OCI-LY7 (cell line): ENCODE data around the gene PIK3CB. TPM values are rescaled to one million over a fixed set of nuclear protein-coding genes. Genes with fewer than 3 reads are reported as not detected.

Source experiments
- BruUV-seq: library from RNA; stranded (reverse); fragments of 400-500 nt; replicated peaks from 2 replicates; lab custom pipeline; 2021; lab: Mats Ljungman, UMichigan
- CTCF ChIA-PET: fragments of 300-600 bp; sonication (Branson Sonifier 250); formaldehyde crosslinking; loops from one replicate; lab custom pipeline; 2022; ENCODE audit warnings: antibody characterized with exemption; ENCODE audit not compliant: unreplicated experiment; lab: Charles Lee
- POLR2A ChIA-PET: fragments of 300-600 bp; sonication (Branson Sonifier 250); formaldehyde crosslinking; loops from one replicate; lab custom pipeline; 2022; ENCODE audit warnings: antibody characterized with exemption; lab: Charles Lee
- DNase-seq: peaks from one replicate; pipeline ENCODE4 v3.0.0-alpha.2; 2015; ENCODE audit warnings: low spot score
- H2AFZ ChIP-seq: fragments of 200-600 bp; sonication (generic), shearing (Covaris generic); 2 replicates; pipeline ENCODE4 v1.6.1; 2014; ENCODE audit warnings: mild to moderate bottlenecking, antibody characterized with exemption, low read length, moderate library complexity
- H3K27ac ChIP-seq: fragments of 200-600 bp; sonication (generic); 2 replicates; pipeline ENCODE4 v1.5.1; 2014; ENCODE audit warnings: mixed run types, low read depth, mild to moderate bottlenecking, moderate library complexity, low read length, inconsistent platforms; ENCODE audit not compliant: poor library complexity, severe bottlenecking
- H3K36me3 ChIP-seq: fragments of 200-600 bp; sonication (generic); 2 replicates; pipeline ENCODE4 v1.6.1; 2014; ENCODE audit warnings: mild to moderate bottlenecking, antibody characterized with exemption, low read length, moderate library complexity, mixed read lengths; ENCODE audit not compliant: insufficient read depth
- H3K4me1 ChIP-seq: fragments of 200-600 bp; sonication (generic); 2 replicates; pipeline ENCODE4 v1.5.1; 2014; ENCODE audit warnings: mild to moderate bottlenecking, low read length; ENCODE audit not compliant: insufficient read depth, poor library complexity, severe bottlenecking
- H3K4me2 ChIP-seq: fragments of 200-600 bp; sonication (generic); 2 replicates; pipeline ENCODE4 v1.6.1; 2014; ENCODE audit warnings: mild to moderate bottlenecking, low read length
- H3K4me3 ChIP-seq: fragments of 200-600 bp; sonication (generic); 2 replicates; pipeline ENCODE4 v1.5.1; 2014; ENCODE audit warnings: mild to moderate bottlenecking, low read depth, low read length; ENCODE audit not compliant: poor library complexity, severe bottlenecking
- H3K79me2 ChIP-seq: fragments of 200-600 bp; sonication (generic); 2 replicates; pipeline ENCODE4 v1.6.1; 2016; ENCODE audit warnings: low read depth, mild to moderate bottlenecking, low read length, moderate library complexity, mixed read lengths; ENCODE audit not compliant: insufficient read depth
- H3K9me2 ChIP-seq: fragments of 200-600 bp; sonication (generic); 2 replicates; pipeline ENCODE4 v1.6.1; 2016; ENCODE audit warnings: mild to moderate bottlenecking, low read length, mixed read lengths; ENCODE audit not compliant: insufficient read depth
- H3K9me3 ChIP-seq: fragments of 200-600 bp; sonication (generic); 2 replicates; pipeline ENCODE4 v1.6.1; 2014; ENCODE audit warnings: mild to moderate bottlenecking, mixed run types, low read length, mixed read lengths
- H4K20me1 ChIP-seq: fragments of 200-600 bp; sonication (generic); 2 replicates; pipeline ENCODE4 v1.6.1; 2014; ENCODE audit warnings: mild to moderate bottlenecking, antibody characterized with exemption, low read length, moderate library complexity, mixed read lengths; ENCODE audit not compliant: insufficient read depth
- CTCF ChIP-seq: fragments of 200-600 bp; sonication (generic); conservative IDR thresholded peaks from 2 replicates; pipeline ENCODE4 v1.5.1; 2014; ENCODE audit warnings: mild to moderate bottlenecking, antibody characterized with exemption, low read length, moderate library complexity, mixed read lengths
- EZH2phosphoT487 ChIP-seq: fragments of 200-600 bp; sonication (generic); IDR thresholded peaks from 2 replicates; pipeline ENCODE4 v1.6.1; 2018; ENCODE audit warnings: low read depth, borderline replicate concordance, mild to moderate bottlenecking, mixed run types, antibody characterized with exemption, low read length, moderate library complexity, mixed read lengths
- intact Hi-C: fragments of 100-400 bp; cut with micrococcal nuclease; formaldehyde crosslinking; loops from one replicate; pipeline ENCODE4 v1.10.0; 2022; ENCODE audit not compliant: unreplicated experiment
- total RNA-seq, 2 experiments: library from RNA; depleted of rRNA in 1 of 2; stranded (reverse); fragments of >200 nt in 1 of 2; shearing (Covaris generic) in 1 of 2; gene quantifications; 2 replicates each; pipeline ENCODE4 v1.2.3, GENCODE V29; 2014 to 2022

PIK3CB gene
- total RNA-seq, 2 experiments from 2014 or later, result 8.2 to 23.6 TPM

DNA sequence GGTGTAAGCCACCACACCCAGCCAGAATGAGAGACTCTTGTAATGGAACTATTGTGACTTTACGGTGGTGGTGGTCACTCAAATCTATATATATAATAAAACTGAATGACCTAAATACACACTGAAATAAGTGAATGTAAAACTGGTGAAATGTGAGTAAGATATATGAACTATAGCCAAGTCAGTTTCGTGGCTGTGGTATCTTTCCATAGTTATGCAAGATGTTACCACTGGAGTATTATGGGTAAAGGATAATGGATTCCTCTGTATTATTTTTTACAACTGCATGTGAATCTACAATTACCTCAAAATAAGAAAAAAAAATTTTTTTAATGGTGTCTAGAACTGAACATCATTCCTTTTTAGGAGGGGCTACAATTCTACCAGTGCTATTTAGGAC is 21.9 kb downstream of the PIK3CB start:
- Histone ChIP-seq H3K4me1 (peaks cover 17% of the 10 kb centered on the region), H2AFZ (no peak overlapping the region), H3K27ac (no peak overlapping the region), H3K9me3 (no peaks in the 10 kb centered on the region), H3K4me3 (no peak overlapping the region), H3K79me2 (peaks cover 11% of the 10 kb centered on the region; the same call in 1 of the 2 replicates), H4K20me1 (0 out of 2 replicates have a peak, but pooled peaks cover 4% of the 10 kb centered on the region), H3K9me2 (no peaks in the 10 kb centered on the region), H3K4me2 (no peak overlapping the region), H3K36me3 (no peaks in the 10 kb centered on the region)
- intact Hi-C loops, result no loop called here
- TF ChIP-seq CTCF (no peak), EZH2phosphoT487 (no peak)
- CTCF ChIA-PET, result no interaction called here
- BruUV-seq, result no TSS peak
- POLR2A ChIA-PET, result interaction anchor here (1.2 kb wide), 1 partner anchor 9 kb away, joined by 3 read pairs; no protein-coding TSS in a partner anchor
- DNase-seq, result no peak

DNA sequence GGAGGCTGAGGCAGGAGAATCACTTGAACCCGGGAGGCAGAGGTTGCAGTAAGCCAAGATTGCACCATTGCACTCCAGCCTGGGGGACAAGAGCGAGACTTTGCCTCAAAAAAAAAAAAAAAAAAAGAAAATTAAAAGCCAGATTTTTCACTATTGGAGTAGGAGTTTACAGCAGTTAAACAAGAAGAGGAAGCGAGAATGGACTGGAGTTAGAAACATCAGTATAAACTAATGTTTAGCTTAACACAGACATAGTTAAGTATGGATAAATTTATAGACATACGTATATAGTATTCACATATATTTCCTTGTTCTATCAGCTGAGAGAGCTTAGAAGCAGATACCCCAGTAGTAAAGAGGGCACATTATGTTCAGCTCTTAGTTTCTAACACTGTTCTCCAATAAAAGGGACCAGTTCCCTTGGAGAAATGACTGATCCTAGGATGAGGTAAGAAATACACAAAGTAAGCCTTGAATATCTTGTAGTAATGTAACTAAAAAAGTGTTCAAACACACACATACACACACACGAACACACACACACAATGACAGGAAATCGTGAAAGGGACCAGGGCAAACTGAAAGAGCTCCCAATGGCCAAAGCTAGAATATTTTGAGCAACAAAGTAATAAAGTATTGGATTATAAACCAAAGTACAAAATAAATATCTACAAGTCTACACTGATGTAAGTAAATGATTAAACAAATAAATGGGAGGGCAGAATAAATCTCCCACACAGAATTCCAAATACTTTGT is 25.1 kb downstream of the PIK3CB start:
- DNase-seq, result no peak
- H3K27ac ChIP-seq, result no peak overlapping the region
- no TSS peak for BruUV-seq
- no peak overlapping the region for H3K4me3 ChIP-seq
- no peak overlapping the region for H2AFZ ChIP-seq
- intact Hi-C loops, result no loop called here
- peaks cover 8% of the 10 kb centered on the region for H3K4me1 ChIP-seq
- TF ChIP-seq CTCF (no peak), EZH2phosphoT487 (no peak)
- H3K9me2 ChIP-seq, result no peaks in the 10 kb centered on the region
- H3K36me3 ChIP-seq, result no peaks in the 10 kb centered on the region
- peaks cover 9% of the 10 kb centered on the region; the same call in 1 of the 2 replicates for H3K79me2 ChIP-seq
- H4K20me1 ChIP-seq, result 0 out of 2 replicates have a peak, but pooled peaks cover 4% of the 10 kb centered on the region
- CTCF ChIA-PET, result interaction anchor here (0.9 kb wide), 1 partner anchor 40 kb away, joined by 3 read pairs; no protein-coding TSS in a partner anchor
- no peaks in the 10 kb centered on the region for H3K9me3 ChIP-seq
- H3K4me2 ChIP-seq, result peak overlapping the region; percentile 32
- POLR2A ChIA-PET, result interaction anchor here (0.7 to 1.2 kb wide), 8 partner anchors 9 to 1955 kb away, joined by 3 to 6 read pairs (median 4); no protein-coding TSS in a partner anchor
